Activated CD4-positive, alpha-beta T cell treated with anti-CD3 and anti-CD28 coated beads, Interleukin-2, amount 50 U/mL, for 48 hours (primary cell): ENCODE measurements around the gene HSP90AB1.

ENCODE experiments used
- DNase-seq, 2 experiments: peaks; one replicate each; pipeline ENCODE4 v3.0.0-alpha.2; 2020

HSP90AB1 gene

GRCh38 chr6:44255871-44256774, 9.2 kb downstream of the HSP90AB1 start:
- no peak for DNase-seq

- DNase-seq, result no peak
Observed at GRCh38 chr6:44256775-44257024, 9.8 kb downstream of the HSP90AB1 start.

GRCh38 chr6:44257025-44257752, 10.3 kb downstream of the HSP90AB1 start, which contains the start of gene SLC35B2:
Gene SLC35B2 (minus strand): TSS chr6:44257528. CDS start chr6:44257410, 118 bp downstream.
- DNase-seq, result peak; percentile 66 to 69

GRCh38 chr6:44257753-44258324, 10.9 kb downstream of the HSP90AB1 start:
- DNase-seq, result no peak

GRCh38 chr6:44258325-44258863, 11.5 kb downstream of the HSP90AB1 start:
- DNase-seq, result no peak

GRCh38 chr6:44258921-44259320, 12.0 kb downstream of the HSP90AB1 start:
- no peak for DNase-seq

- DNase-seq, result no peak
Observed at GRCh38 chr6:44260011-44260410, 13.1 kb downstream of the HSP90AB1 start.

GRCh38 chr6:44260451-44261297, 13.8 kb downstream of the HSP90AB1 start:
- DNase-seq, result no peak

GRCh38 chr6:44261581-44261980, 14.7 kb downstream of the HSP90AB1 start:
- DNase-seq, result no peak

- no peak for DNase-seq
Observed at GRCh38 chr6:44262467-44263353, 15.8 kb downstream of the HSP90AB1 start.

GRCh38 chr6:44263354-44264100, 16.6 kb downstream of the HSP90AB1 start:
- peak in 1 of 2 experiments; percentile 62 for DNase-seq

GRCh38 chr6:44264154-44265006, 17.5 kb downstream of the HSP90AB1 start:
- DNase-seq, result peak in 1 of 2 experiments; percentile 52

GRCh38 chr6:44265007-44265721, 18.3 kb downstream of the HSP90AB1 start, which contains the start of gene NFKBIE:
Gene NFKBIE (minus strand): TSS chr6:44265551. CDS start chr6:44265346, 205 bp downstream.
- DNase-seq, result peak; percentile 96

GRCh38 chr6:44265722-44266233, 18.9 kb downstream of the HSP90AB1 start:
- DNase-seq, result no peak

- DNase-seq, result no peak
Observed at GRCh38 chr6:44266347-44266746, 19.4 kb downstream of the HSP90AB1 start.

GRCh38 chr6:44267252-44267651, 20.4 kb downstream of the HSP90AB1 start:
- DNase-seq, result no peak

GRCh38 chr6:44268095-44268628, 21.3 kb downstream of the HSP90AB1 start:
- peak; percentile 69 to 74 for DNase-seq
